MCF 10A (cell line): ENCODE measurements around the gene TMEM254. TPM values are rescaled to one million over a fixed set of nuclear protein-coding genes. Genes with fewer than 3 reads are reported as not detected.
A peak's percentile ranks its signal among the peaks of the same experiment; 100 is the strongest.

Experiments
- BruUV-seq: library from RNA; stranded (reverse); fragments of 400-500 nt; replicated peaks from 2 replicates; lab custom pipeline; 2021; lab: Mats Ljungman, UMichigan
- CTCF ChIA-PET: fragments of 300-600 bp; sonication (Branson Sonifier 250); formaldehyde crosslinking; extraction: SDS; loops from one replicate; lab custom pipeline; 2021; ENCODE audit warnings: antibody characterized with exemption, inconsistent platforms; lab: Yijun Ruan, JAX
- POLR2A ChIA-PET: fragments of 300-600, 350-650 bp; sonication (Branson Sonifier 250); formaldehyde crosslinking; extraction: SDS; loops from one replicate; lab custom pipeline; 2020; ENCODE audit warnings: antibody characterized with exemption, inconsistent platforms; lab: Yijun Ruan, JAX
- DNase-seq: peaks from one replicate; pipeline ENCODE4 v3.0.0-alpha.2; 2018; ENCODE audit not compliant: unreplicated experiment
- H3K27ac Mint-ChIP-seq: one replicate; pipeline ENCODE4 v1.8.0; 2022; ENCODE audit warnings: mild to moderate bottlenecking, low read depth, mixed read lengths; ENCODE audit not compliant: unreplicated experiment
- H3K27me3 Mint-ChIP-seq: one replicate; pipeline ENCODE4 v1.8.0; 2022; ENCODE audit warnings: mixed read lengths; ENCODE audit not compliant: insufficient read depth, unreplicated experiment
- H3K36me3 Mint-ChIP-seq: one replicate; pipeline ENCODE4 v1.8.0; 2022; ENCODE audit warnings: mild to moderate bottlenecking, moderate library complexity, mixed read lengths; ENCODE audit not compliant: insufficient read depth, unreplicated experiment
- H3K4me1 Mint-ChIP-seq: one replicate; pipeline ENCODE4 v1.8.0; 2022; ENCODE audit warnings: mixed read lengths; ENCODE audit not compliant: insufficient read depth, unreplicated experiment
- H3K4me3 Mint-ChIP-seq: one replicate; pipeline ENCODE4 v1.8.0; 2022; ENCODE audit warnings: mild to moderate bottlenecking, moderate library complexity, mixed read lengths; ENCODE audit not compliant: unreplicated experiment
- H3K9me3 Mint-ChIP-seq: one replicate; pipeline ENCODE4 v1.8.0; 2022; ENCODE audit warnings: mixed read lengths; ENCODE audit not compliant: unreplicated experiment
- intact Hi-C: fragments of 100-400 bp; cut with micrococcal nuclease; formaldehyde crosslinking; loops from 2 replicates; pipeline ENCODE4 v1.14.1; 2022
- total RNA-seq: library from RNA; stranded (reverse); gene quantifications from 2 replicates; pipeline ENCODE4 v1.2.3, GENCODE V29; 2022
- TF ChIP-seq, protein P1 (sequence below): fragments of 200-600 bp; IDR thresholded peaks from one replicate; pipeline ENCODE4 v1.8.0; 2022; ENCODE audit warnings: antibody characterized with exemption, mild to moderate bottlenecking; ENCODE audit not compliant: unreplicated experiment

TMEM254 gene
- total RNA-seq, 1 experiment from 2014 or later: 24.7 TPM

DNA sequence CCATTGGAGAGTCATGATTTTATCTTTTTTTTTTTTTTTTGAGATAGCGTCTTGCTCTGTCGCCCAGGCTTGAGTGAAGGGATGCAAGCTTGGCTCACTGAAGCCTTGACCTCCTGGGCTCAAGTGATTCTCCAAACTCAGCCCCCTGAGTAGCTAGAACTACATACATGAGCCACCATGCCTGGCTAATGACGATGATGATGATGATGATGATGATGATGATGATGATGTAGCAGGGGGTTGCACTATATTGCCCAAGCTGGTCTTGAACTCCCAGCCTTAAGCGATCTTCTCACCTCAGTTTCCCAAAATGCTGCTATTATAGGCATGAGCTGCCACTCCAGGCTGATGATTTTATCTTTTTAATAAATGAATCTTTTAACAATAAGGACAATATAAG, 40.2 kb downstream of the TMEM254 start:
- no peaks in the 10 kb centered on the region for H3K36me3 Mint-ChIP-seq
- H3K27me3 Mint-ChIP-seq: peaks cover 17% of the 10 kb centered on the region
- no peaks in the 10 kb centered on the region for H3K9me3 Mint-ChIP-seq
- TF ChIP-seq, protein P1, sequence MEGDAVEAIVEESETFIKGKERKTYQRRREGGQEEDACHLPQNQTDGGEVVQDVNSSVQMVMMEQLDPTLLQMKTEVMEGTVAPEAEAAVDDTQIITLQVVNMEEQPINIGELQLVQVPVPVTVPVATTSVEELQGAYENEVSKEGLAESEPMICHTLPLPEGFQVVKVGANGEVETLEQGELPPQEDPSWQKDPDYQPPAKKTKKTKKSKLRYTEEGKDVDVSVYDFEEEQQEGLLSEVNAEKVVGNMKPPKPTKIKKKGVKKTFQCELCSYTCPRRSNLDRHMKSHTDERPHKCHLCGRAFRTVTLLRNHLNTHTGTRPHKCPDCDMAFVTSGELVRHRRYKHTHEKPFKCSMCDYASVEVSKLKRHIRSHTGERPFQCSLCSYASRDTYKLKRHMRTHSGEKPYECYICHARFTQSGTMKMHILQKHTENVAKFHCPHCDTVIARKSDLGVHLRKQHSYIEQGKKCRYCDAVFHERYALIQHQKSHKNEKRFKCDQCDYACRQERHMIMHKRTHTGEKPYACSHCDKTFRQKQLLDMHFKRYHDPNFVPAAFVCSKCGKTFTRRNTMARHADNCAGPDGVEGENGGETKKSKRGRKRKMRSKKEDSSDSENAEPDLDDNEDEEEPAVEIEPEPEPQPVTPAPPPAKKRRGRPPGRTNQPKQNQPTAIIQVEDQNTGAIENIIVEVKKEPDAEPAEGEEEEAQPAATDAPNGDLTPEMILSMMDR: no peak
- intact Hi-C loops: no loop called here
- CTCF ChIA-PET: interaction anchor here (0.7 to 1.6 kb wide), 4 partner anchors 10 to 556 kb away, joined by 3 to 4 read pairs (median 3); no protein-coding TSS in a partner anchor
- no peaks in the 10 kb centered on the region for H3K4me1 Mint-ChIP-seq
- no peak overlapping the region for H3K4me3 Mint-ChIP-seq
- no peak for DNase-seq
- POLR2A ChIA-PET: interaction anchor here (1.2 kb wide), 1 partner anchor 40 kb away, joined by 3 read pairs; the partner anchor contains the start of gene TMEM254
- no peak overlapping the region for H3K27ac Mint-ChIP-seq
- BruUV-seq: no TSS peak

DNA sequence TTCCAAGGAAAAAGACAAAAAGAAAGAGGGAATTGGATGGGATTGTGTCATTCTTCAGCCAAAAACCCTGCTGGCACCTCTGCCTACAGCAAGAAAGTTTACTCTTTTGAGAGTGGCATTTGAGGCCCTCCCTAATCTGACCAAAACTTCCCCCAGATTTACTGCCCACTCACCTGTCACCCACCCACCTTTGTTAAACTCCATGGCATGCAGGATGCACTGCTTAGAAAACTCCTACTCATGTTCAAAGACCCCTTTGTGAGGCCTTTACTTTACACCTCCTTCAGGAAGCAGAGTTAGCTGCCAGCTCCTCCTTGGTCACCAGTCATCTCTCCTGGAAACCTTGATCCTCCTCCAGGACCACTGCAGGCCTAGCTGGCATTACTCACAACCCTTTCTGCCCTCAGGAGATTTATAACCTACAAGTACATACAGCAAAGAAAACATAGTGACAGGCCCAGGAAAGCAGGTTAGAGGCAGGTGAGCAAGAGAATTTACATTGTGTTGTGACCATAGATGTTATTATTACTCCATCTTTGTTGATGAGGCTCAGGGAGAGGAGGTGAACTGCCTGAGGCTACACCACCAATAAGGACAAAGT, 43.7 kb downstream of the TMEM254 start:
- intact Hi-C loops: no loop called here
- Mint-ChIP-seq H3K36me3 (no peaks in the 10 kb centered on the region), H3K9me3 (no peaks in the 10 kb centered on the region), H3K27ac (no peak overlapping the region), H3K4me1 (peaks cover 5% of the 10 kb centered on the region), H3K4me3 (no peak overlapping the region), H3K27me3 (peaks cover 17% of the 10 kb centered on the region)
- no TSS peak for BruUV-seq
- POLR2A ChIA-PET: interaction anchor here (1.1 kb wide), 1 partner anchor 173 kb away, joined by 3 read pairs; no protein-coding TSS in a partner anchor
- CTCF ChIA-PET: interaction anchor here (0.5 to 0.9 kb wide), 3 partner anchors 20 to 207 kb away, joined by 4 to 5 read pairs (median 5); no protein-coding TSS in a partner anchor
- DNase-seq: no peak
- TF ChIP-seq, protein P1: no peak

DNA sequence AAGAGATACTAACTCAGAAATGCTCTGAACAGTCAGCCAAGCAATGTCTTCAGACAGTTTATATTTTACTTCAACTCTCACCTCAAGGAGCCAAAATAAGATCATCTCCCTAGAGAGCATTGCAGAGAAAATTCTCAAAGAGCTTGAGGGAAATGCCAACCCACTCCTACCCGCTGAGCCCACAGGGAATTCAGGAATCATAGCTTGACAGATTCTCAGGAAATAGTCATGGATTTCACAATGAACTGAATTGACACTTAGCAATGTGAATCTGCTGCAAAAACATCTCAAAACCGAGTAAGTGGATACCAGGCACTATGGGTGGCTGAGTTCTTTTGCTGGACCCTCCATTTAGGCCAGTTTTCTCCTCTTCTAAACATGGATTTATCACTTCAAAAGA, 44.3 kb downstream of the TMEM254 start:
- H3K27ac Mint-ChIP-seq: no peak overlapping the region

DNA sequence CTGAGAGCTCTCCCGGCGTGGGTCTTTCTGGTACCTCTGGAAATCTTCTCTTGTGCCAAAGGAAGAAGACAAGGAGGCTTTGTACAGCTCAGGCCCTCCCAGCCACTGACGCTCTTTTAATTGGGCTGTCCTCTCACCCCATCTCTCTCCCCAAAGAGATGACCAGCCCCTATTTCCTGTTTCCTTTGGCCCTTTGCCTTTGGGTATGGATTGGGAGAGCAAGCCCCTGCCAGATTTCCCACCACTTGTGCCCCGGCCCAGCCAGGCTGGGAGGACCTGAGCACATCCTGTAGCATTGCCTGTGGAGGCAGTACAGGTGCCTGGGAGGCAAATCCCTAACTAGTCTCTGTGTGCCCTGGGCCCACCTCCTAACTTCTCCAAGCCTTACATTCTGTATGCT, 48.4 kb downstream of the TMEM254 start:
- peaks cover 5% of the 10 kb centered on the region for H3K4me1 Mint-ChIP-seq
- intact Hi-C loops: no loop called here
- DNase-seq: no peak
- TF ChIP-seq, protein P1: no peak
- H3K9me3 Mint-ChIP-seq: no peaks in the 10 kb centered on the region
- peak overlapping the region; percentile 24 for H3K27ac Mint-ChIP-seq
- H3K4me3 Mint-ChIP-seq: no peak overlapping the region
- POLR2A ChIA-PET: no interaction called here
- CTCF ChIA-PET: no interaction called here
- no peaks in the 10 kb centered on the region for H3K27me3 Mint-ChIP-seq
- no TSS peak for BruUV-seq
- H3K36me3 Mint-ChIP-seq: no peaks in the 10 kb centered on the region

More for the DNA sequence above, 44.3 kb downstream of the TMEM254 start:
- TF ChIP-seq, protein P1: no peak
- peaks cover 5% of the 10 kb centered on the region for H3K4me1 Mint-ChIP-seq
- no TSS peak for BruUV-seq
- H3K9me3 Mint-ChIP-seq: no peaks in the 10 kb centered on the region
- no peaks in the 10 kb centered on the region for H3K36me3 Mint-ChIP-seq
- DNase-seq: peak; percentile 32
- CTCF ChIA-PET: interaction anchor here (0.5 to 1.2 kb wide), 7 partner anchors 11 to 380 kb away, joined by 3 to 5 read pairs (median 4); no protein-coding TSS in a partner anchor
- H3K27me3 Mint-ChIP-seq: peaks cover 17% of the 10 kb centered on the region
- intact Hi-C loops: no loop called here
- POLR2A ChIA-PET: interaction anchor here (1.1 kb wide), 1 partner anchor 173 kb away, joined by 3 read pairs; no protein-coding TSS in a partner anchor
- no peak overlapping the region for H3K4me3 Mint-ChIP-seq
